SJCRH30 (cell line): ENCODE results near the gene TOR1B. TPM values are rescaled to one million over a fixed set of nuclear protein-coding genes. Genes with fewer than 3 reads are reported as not detected.
"Not testable (repeated sequence)": the region's sequence is repeated elsewhere in the genome, so short reads cannot be mapped to it uniquely, and the experiment has no call there.

Source experiments
- DNase-seq, 2 experiments: peaks; one replicate each; pipeline ENCODE4 v3.0.0-alpha.2; 2015 to 2020
- H3K27ac ChIP-seq: fragments of 250-450 bp; sonication (Bioruptor Pico); 2 replicates; pipeline ENCODE4 v1.5.1; 2020; ENCODE audit warnings: mild to moderate bottlenecking, moderate library complexity
- H3K27me3 ChIP-seq: fragments of 250-450 bp; sonication (Bioruptor Pico); 2 replicates; pipeline ENCODE4 v1.5.1; 2020; ENCODE audit warnings: mild to moderate bottlenecking, moderate library complexity
- H3K36me3 ChIP-seq: fragments of 250-450 bp; sonication (Bioruptor Pico); 2 replicates; pipeline ENCODE4 v1.5.1; 2020; ENCODE audit warnings: mild to moderate bottlenecking, moderate library complexity
- H3K4me1 ChIP-seq: fragments of 250-450 bp; sonication (Bioruptor Pico); 2 replicates; pipeline ENCODE4 v1.5.1; 2020; ENCODE audit warnings: mild to moderate bottlenecking, moderate library complexity
- H3K4me3 ChIP-seq: fragments of 250-450 bp; sonication (Bioruptor Pico); 2 replicates; pipeline ENCODE4 v1.5.1; 2020; ENCODE audit warnings: mild to moderate bottlenecking, moderate library complexity
- H3K9me3 ChIP-seq: fragments of 250-450 bp; sonication (Bioruptor Pico); replicated peaks from 2 replicates; pipeline ENCODE4 v1.5.1; 2020; ENCODE audit warnings: mild to moderate bottlenecking, moderate library complexity
- total RNA-seq: library from RNA; depleted of rRNA; stranded (reverse); fragments of >200 nt; shearing (Covaris generic); gene quantifications from 2 replicates; pipeline ENCODE4 v1.2.3, GENCODE V29; 2014

TOR1B gene
- total RNA-seq, 1 experiment from 2014 or later = 21.8 TPM

DNA sequence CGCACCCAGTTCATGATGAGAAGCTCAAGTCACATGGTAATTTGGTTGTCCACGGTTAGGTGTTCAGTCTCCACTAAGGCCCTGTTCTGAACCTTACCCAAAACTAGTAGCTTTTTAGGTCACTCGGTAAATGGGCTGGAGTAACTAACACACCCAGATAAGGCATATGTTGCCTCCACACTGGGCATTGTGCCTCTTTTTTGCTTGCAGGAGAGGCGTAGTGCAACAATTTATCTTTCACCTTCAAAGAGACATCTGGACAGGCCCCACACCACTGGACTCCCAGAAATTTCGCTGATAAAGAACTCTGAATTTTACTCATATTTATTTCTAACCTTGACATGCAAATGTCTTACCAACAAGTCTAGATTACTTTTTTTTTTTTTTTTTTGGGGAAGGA, 33.3 kb upstream of the TOR1B start:
- H3K36me3 ChIP-seq = no peaks in the 10 kb centered on the region
- DNase-seq = no peak
- no peaks in the 10 kb centered on the region for H3K9me3 ChIP-seq
- H3K27me3 ChIP-seq = 0 out of 2 replicates have a peak, but pooled peaks cover 4% of the 10 kb centered on the region
- H3K4me1 ChIP-seq = peaks cover 4% of the 10 kb centered on the region
- no peak overlapping the region for H3K4me3 ChIP-seq
- H3K27ac ChIP-seq = no peak overlapping the region

- Histone ChIP-seq H3K27ac (no peak overlapping the region), H3K4me1 (peaks cover 14% of the 10 kb centered on the region), H3K4me3 (no peak overlapping the region), H3K27me3 (0 out of 2 replicates have a peak, but pooled peaks cover 4% of the 10 kb centered on the region), H3K9me3 (no peaks in the 10 kb centered on the region), H3K36me3 (no peaks in the 10 kb centered on the region)
- no peak for DNase-seq
Measured at GRCh38 chr9:129770741-129771140, 32.2 kb upstream of the TOR1B start.

- H3K36me3 ChIP-seq = no peaks in the 10 kb centered on the region
- DNase-seq = peak; percentile 31 to 32
- H3K9me3 ChIP-seq = no peaks in the 10 kb centered on the region
- no peak overlapping the region for H3K4me3 ChIP-seq
- peaks cover 31% of the 10 kb centered on the region for H3K4me1 ChIP-seq
- H3K27ac ChIP-seq = no peak overlapping the region
- H3K27me3 ChIP-seq = 0 out of 2 replicates have a peak, but pooled peaks cover 4% of the 10 kb centered on the region
Measured at GRCh38 chr9:129773262-129774048, 29.5 kb upstream of the TOR1B start.

DNA sequence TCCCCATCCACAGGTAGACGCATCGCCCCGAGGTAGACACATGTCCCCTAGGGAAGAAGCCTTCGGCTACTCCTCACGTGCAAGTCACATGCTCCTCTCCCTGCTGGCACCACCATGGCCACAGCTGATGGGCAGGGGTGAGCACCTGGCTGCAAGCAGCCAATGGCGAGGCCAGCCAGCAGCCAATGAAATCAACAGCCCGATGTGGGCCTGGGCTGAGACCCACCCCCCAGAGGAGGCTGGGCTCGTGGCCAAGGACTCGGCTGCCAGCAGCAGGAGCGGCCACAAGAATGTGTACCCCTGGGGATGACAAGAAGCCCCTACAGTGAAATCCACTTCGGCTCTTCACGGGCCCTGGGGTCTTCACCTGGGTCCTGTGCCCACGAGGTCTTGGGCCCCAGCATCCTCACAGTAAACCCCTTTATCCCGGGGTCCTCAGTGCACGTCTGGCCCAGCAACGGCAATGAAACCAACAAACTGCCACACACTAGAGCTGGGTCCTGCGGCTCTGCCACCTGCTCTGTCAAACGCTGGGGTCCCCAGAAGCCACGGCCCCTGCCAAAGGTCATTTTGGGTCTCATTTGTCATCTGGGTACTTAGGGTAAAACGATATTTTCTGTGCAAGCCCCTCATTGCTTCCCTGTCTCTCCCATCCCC, 28.1 kb upstream of the TOR1B start:
- H3K27ac ChIP-seq = no peak overlapping the region
- DNase-seq = peak; percentile 54 to 59
- H3K27me3 ChIP-seq = 0 out of 2 replicates have a peak, but pooled peaks cover 4% of the 10 kb centered on the region
- no peaks in the 10 kb centered on the region for H3K36me3 ChIP-seq
- H3K4me3 ChIP-seq = no peak overlapping the region
- no peaks in the 10 kb centered on the region for H3K9me3 ChIP-seq
- peaks cover 31% of the 10 kb centered on the region for H3K4me1 ChIP-seq

DNA sequence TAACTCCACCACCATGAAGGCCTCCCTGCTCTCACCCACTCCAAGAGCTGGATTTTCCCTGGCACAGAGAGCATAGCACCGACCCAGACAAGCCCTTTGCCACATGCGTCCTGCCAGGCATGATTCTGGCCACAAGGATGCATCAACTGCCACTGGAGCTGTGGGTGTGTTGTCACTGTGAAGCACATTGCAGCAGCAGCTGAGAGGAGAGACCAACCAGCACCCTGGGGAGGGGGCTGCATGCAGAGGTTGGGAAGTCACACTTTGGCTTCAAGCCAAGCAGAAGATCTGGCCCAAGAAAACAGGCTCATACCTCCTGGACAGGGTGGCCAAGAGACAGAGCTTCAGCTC, 27.6 kb upstream of the TOR1B start:
- 0 out of 2 replicates have a peak, but pooled peaks cover 2% of the 10 kb centered on the region for H3K27me3 ChIP-seq
- DNase-seq = no peak
- H3K27ac ChIP-seq = no peak overlapping the region
- no peaks in the 10 kb centered on the region for H3K36me3 ChIP-seq
- H3K9me3 ChIP-seq = no peaks in the 10 kb centered on the region
- no peak overlapping the region for H3K4me3 ChIP-seq
- H3K4me1 ChIP-seq = peaks cover 31% of the 10 kb centered on the region

DNA sequence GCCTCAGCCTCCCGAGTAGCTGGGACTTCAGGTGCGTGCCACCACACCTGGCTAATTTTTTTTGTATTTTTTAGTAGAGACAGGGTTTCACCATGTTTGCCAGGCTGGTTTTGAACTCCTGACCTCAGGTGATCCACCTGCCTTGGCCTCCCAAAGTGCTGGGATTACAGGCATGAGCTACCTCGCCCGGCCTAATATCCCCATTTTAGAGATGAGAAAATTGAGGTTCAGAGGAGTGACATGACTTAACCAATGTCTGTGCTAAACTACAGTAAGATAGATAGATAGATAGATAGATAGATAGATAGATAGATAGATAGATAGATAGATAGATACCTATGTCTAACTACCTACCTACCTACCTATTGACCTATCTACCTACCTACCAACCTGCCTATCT, 26.9 kb upstream of the TOR1B start:
- H3K4me3 ChIP-seq, H3K9me3 ChIP-seq, DNase-seq, H3K27me3 ChIP-seq, H3K27ac ChIP-seq, H3K36me3 ChIP-seq: not testable (repeated sequence)
- H3K4me1 ChIP-seq = peaks cover 31% of the 10 kb centered on the region

GRCh38 chr9:129776566-129776937, 26.4 kb upstream of the TOR1B start:
- no peaks in the 10 kb centered on the region for H3K36me3 ChIP-seq
- peak overlapping the region; percentile 15 for H3K4me3 ChIP-seq
- no peaks in the 10 kb centered on the region for H3K27me3 ChIP-seq
- H3K9me3 ChIP-seq = no peaks in the 10 kb centered on the region
- peak overlapping the region; percentile 23; the same call in 1 of the 2 replicates for H3K27ac ChIP-seq
- DNase-seq = no peak
- H3K4me1 ChIP-seq = peaks cover 31% of the 10 kb centered on the region

DNA sequence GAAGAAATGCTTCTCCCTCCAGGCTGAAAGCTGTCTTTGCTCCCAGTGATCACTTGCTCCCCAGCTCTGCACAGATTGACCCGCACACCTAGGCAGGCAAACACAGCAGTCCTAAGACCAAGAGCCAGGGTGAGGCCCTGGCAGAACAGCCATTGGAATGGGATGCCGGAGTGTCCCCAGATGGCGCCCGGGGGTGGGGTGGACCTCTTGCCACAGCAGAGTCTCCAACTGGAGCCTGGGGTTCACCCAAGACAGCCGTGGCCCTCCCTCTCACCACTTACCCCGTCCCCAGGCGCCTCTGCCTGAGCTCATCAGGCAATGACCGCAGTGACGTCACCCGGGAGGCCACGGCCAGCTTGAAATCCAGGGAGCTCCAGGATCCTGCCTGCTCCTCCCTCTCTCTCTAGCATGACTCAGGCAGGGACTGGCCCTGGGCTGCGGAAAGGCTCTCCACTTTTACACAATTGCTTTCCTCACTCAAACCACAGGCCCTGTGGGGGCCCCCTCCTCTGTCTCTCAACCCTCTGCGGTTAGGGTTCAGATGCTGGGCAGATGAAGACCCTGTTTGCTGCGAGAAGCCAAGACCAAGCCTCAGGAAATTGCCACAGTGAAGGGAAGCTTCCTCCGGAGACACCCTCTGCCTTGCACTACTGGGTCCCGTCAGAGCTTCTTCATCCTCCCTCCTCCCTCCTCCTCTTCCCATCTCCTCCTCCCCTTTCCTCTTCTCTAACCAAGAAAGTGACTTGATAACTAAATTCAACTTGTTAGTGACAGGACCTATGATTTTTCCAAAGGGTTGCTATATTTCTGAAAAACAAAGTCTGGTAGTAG, 25.8 kb upstream of the TOR1B start:
- H3K27me3 ChIP-seq = peaks cover 2% of the 10 kb centered on the region; the same call in 1 of the 2 replicates
- H3K27ac ChIP-seq = peak overlapping the region; percentile 23; the same call in 1 of the 2 replicates
- peak; percentile 99 for DNase-seq
- no peaks in the 10 kb centered on the region for H3K36me3 ChIP-seq
- H3K4me3 ChIP-seq = peak overlapping the region; percentile 15
- no peaks in the 10 kb centered on the region for H3K9me3 ChIP-seq
- peaks cover 31% of the 10 kb centered on the region for H3K4me1 ChIP-seq

- H3K9me3 ChIP-seq = no peaks in the 10 kb centered on the region
- H3K4me1 ChIP-seq = peaks cover 31% of the 10 kb centered on the region
- H3K4me3 ChIP-seq = no peak overlapping the region
- H3K27me3 ChIP-seq = peaks cover 8% of the 10 kb centered on the region
- no peak overlapping the region; the same call in 1 of the 2 replicates for H3K27ac ChIP-seq
- no peaks in the 10 kb centered on the region for H3K36me3 ChIP-seq
- DNase-seq = peak; percentile 29 to 54
Measured at GRCh38 chr9:129777769-129778130, 25.2 kb upstream of the TOR1B start.

- Histone ChIP-seq H3K9me3 (no peaks in the 10 kb centered on the region), H3K27ac (no peak overlapping the region), H3K4me1 (peaks cover 31% of the 10 kb centered on the region), H3K36me3 (no peaks in the 10 kb centered on the region), H3K4me3 (no peak overlapping the region), H3K27me3 (peaks cover 11% of the 10 kb centered on the region)
- DNase-seq = no peak
Measured at GRCh38 chr9:129778469-129778868, 24.5 kb upstream of the TOR1B start.

- H3K36me3 ChIP-seq = no peaks in the 10 kb centered on the region
- H3K4me1 ChIP-seq = peaks cover 27% of the 10 kb centered on the region
- peaks cover 11% of the 10 kb centered on the region for H3K27me3 ChIP-seq
Measured at GRCh38 chr9:129779560-129780190, 23.3 kb upstream of the TOR1B start.

DNA sequence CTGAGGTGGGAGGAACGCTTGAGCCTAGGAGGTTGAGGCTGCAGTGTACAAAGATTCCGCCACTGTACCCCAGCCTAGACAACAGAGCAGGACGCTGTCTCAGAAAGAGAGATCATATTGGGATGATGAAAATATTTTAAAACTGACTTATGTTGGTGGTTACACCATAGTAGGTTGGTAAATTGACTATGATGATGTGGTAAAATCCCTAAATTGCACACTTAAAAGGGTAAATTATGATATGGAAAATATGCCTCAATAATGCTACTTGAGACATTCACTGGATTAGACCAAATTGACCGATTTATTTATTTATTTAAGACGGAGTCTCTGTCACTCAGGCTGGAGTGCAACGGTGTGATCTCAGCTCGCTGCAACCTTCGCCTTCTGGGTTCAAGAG, 21.9 kb upstream of the TOR1B start:
- DNase-seq = no peak
- Histone ChIP-seq H3K4me1 (peaks cover 15% of the 10 kb centered on the region), H3K36me3 (no peaks in the 10 kb centered on the region), H3K9me3 (no peaks in the 10 kb centered on the region), H3K4me3 (no peak overlapping the region), H3K27me3 (peaks cover 17% of the 10 kb centered on the region), H3K27ac (no peak overlapping the region)

More at GRCh38 chr9:129779560-129780190, 23.3 kb upstream of the TOR1B start:
- no peak for DNase-seq
- no peak overlapping the region for H3K27ac ChIP-seq
- H3K4me3 ChIP-seq = no peak overlapping the region
- no peaks in the 10 kb centered on the region for H3K9me3 ChIP-seq

GRCh38 chr9:129781981-129782380, 21.0 kb upstream of the TOR1B start:
- Histone ChIP-seq H3K27me3 (peaks cover 19% of the 10 kb centered on the region), H3K27ac (no peak overlapping the region), H3K36me3 (no peaks in the 10 kb centered on the region), H3K4me1 (peaks cover 6% of the 10 kb centered on the region), H3K9me3 (no peaks in the 10 kb centered on the region), H3K4me3 (no peak overlapping the region)
- DNase-seq = no peak

DNA sequence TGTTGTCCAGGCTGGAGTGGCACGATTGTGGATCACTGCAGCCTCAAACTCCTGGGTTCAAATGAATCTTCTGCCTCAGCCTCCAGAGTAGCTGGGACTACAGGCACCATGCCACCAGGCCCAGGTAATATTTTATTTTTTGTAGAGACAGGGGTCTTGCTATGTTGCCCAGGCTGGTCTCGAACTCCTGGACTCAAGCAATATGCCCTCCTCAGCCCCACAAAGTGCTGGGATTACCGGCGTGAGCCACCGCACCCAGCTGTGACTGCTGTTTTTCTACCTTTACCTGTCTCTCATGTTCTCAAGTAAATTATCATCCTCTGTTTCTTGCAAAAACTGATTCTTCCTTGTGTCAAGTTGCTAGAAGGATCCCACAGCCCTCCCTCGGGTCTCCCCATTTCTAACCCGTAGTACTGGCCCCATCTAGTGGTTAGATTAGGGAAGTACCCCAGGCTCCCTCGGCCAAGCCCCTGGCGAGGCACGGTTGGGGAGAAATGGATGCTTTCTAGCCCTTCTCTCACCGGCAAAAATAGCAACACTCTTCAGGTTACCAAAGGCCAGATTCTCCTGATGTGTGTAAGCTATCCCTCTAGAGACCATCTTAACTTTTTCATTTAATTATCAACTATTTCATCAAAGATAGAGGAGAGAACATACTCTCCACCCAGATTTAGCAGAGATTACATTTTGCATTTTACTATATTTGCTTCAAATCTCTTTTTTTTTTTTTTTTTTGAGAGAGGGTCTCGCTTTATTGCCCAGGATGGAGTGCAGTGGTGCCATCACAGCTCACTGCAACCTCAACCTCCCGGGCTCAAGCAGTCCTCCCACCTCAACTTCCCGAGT, 19.2 kb upstream of the TOR1B start:
- H3K4me1 ChIP-seq = no peaks in the 10 kb centered on the region
- H3K36me3 ChIP-seq = no peaks in the 10 kb centered on the region
- no peak overlapping the region for H3K27ac ChIP-seq
- no peaks in the 10 kb centered on the region for H3K9me3 ChIP-seq
- H3K4me3 ChIP-seq = no peak overlapping the region
- peaks cover 27% of the 10 kb centered on the region for H3K27me3 ChIP-seq
- peak; percentile 75 to 90 for DNase-seq
